ENCODE results near the gene MME.

Gene MME

GRCh38 chr3:155179966-155180757 is 100.0 kb downstream of the MME start:
- no peak overlapping the region for H3K9ac ChIP-seq (ENCODE audit: low read depth, low read length)
- H3K4me3 ChIP-seq (ENCODE audit: low read depth, low read length), result no peak overlapping the region
- no peaks in the 10 kb centered on the region for H3K27me3 ChIP-seq (ENCODE audit: control insufficient read depth, insufficient read depth, low read length)
- no peaks in the 10 kb centered on the region for H3K9me3 ChIP-seq (ENCODE audit: control insufficient read depth, insufficient read depth, low read length)
- no peaks in the 10 kb centered on the region for H3K4me1 ChIP-seq (ENCODE audit: control insufficient read depth, insufficient read depth, low read length)
- H3K36me3 ChIP-seq (ENCODE audit: control insufficient read depth, insufficient read depth, low read length), result no peaks in the 10 kb centered on the region

DNA sequence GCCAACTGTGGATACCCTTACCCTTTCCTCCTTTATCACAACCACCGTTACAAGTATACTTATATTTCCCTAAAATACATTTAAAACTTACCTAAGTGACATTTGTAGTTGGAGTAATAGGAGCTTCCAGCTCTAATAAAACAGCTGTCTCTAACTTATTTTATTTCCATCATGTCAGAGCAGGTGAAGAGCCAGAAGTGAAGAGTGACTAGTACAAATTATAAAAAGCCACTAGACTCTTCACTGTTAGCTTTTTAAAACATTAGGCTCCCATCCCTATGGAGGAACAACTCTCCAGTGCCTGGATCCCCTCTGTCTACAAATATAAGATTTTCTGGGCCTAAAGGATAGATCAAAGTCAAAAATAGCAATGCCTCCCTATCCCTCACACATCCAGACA is 102.3 kb downstream of the MME start:
- Histone ChIP-seq H3K4me3 (ENCODE audit: low read depth, low read length) (no peak overlapping the region), H3K4me1 (ENCODE audit: control insufficient read depth, insufficient read depth, low read length) (no peaks in the 10 kb centered on the region), H3K27me3 (ENCODE audit: control insufficient read depth, insufficient read depth, low read length) (no peaks in the 10 kb centered on the region), H3K9ac (ENCODE audit: low read depth, low read length) (no peak overlapping the region), H3K9me3 (ENCODE audit: control insufficient read depth, insufficient read depth, low read length) (no peaks in the 10 kb centered on the region), H3K36me3 (ENCODE audit: control insufficient read depth, insufficient read depth, low read length) (no peaks in the 10 kb centered on the region)

GRCh38 chr3:155184011-155184410 is 103.9 kb downstream of the MME start:
- Histone ChIP-seq H3K4me3 (ENCODE audit: low read depth, low read length) (no peak overlapping the region), H3K9ac (ENCODE audit: low read depth, low read length) (no peak overlapping the region), H3K9me3 (ENCODE audit: control insufficient read depth, insufficient read depth, low read length) (no peaks in the 10 kb centered on the region), H3K36me3 (ENCODE audit: control insufficient read depth, insufficient read depth, low read length) (no peaks in the 10 kb centered on the region), H3K27me3 (ENCODE audit: control insufficient read depth, insufficient read depth, low read length) (no peaks in the 10 kb centered on the region), H3K4me1 (ENCODE audit: control insufficient read depth, insufficient read depth, low read length) (no peaks in the 10 kb centered on the region)

GRCh38 chr3:155185631-155186071 is 105.5 kb downstream of the MME start:
- Histone ChIP-seq H3K27me3 (ENCODE audit: control insufficient read depth, insufficient read depth, low read length) (no peaks in the 10 kb centered on the region), H3K9ac (ENCODE audit: low read depth, low read length) (no peak overlapping the region), H3K4me3 (ENCODE audit: low read depth, low read length) (no peak overlapping the region), H3K4me1 (ENCODE audit: control insufficient read depth, insufficient read depth, low read length) (no peaks in the 10 kb centered on the region), H3K9me3 (ENCODE audit: control insufficient read depth, insufficient read depth, low read length) (no peaks in the 10 kb centered on the region), H3K36me3 (ENCODE audit: control insufficient read depth, insufficient read depth, low read length) (no peaks in the 10 kb centered on the region)

- Histone ChIP-seq H3K9ac (ENCODE audit: low read depth, low read length) (no peak overlapping the region), H3K27me3 (ENCODE audit: control insufficient read depth, insufficient read depth, low read length) (no peaks in the 10 kb centered on the region), H3K36me3 (ENCODE audit: control insufficient read depth, insufficient read depth, low read length) (no peaks in the 10 kb centered on the region), H3K4me3 (ENCODE audit: low read depth, low read length) (no peak overlapping the region), H3K4me1 (ENCODE audit: control insufficient read depth, insufficient read depth, low read length) (no peaks in the 10 kb centered on the region), H3K9me3 (ENCODE audit: control insufficient read depth, insufficient read depth, low read length) (no peaks in the 10 kb centered on the region)
These were observed 107.9 kb downstream of the MME start for GRCh38 chr3:155188031-155188430.

DNA sequence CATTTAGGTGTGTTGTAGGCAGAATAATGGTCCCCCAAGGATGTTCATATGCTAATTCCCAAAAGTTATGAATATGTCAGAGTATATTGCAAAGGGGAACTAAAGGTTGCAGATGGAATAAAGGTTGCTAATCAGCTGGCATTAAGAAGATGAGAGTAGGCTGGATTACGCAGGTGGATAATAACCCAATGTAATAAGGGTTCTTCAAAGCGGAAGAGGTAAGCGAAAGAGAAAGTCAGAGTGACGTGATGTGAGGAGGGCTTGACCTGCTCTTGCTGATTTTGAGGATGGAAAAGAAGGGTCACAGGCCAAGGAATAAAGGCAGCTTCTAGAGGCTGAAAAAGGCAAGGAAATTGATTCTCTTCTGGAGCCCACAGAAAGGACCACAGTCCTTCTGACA is 109.4 kb downstream of the MME start:
- no peaks in the 10 kb centered on the region for H3K27me3 ChIP-seq (ENCODE audit: control insufficient read depth, insufficient read depth, low read length)
- H3K9me3 ChIP-seq (ENCODE audit: control insufficient read depth, insufficient read depth, low read length), result no peaks in the 10 kb centered on the region
- H3K36me3 ChIP-seq (ENCODE audit: control insufficient read depth, insufficient read depth, low read length), result no peaks in the 10 kb centered on the region
- H3K4me3 ChIP-seq (ENCODE audit: low read depth, low read length), result no peak overlapping the region
- no peak overlapping the region for H3K9ac ChIP-seq (ENCODE audit: low read depth, low read length)
- no peaks in the 10 kb centered on the region for H3K4me1 ChIP-seq (ENCODE audit: control insufficient read depth, insufficient read depth, low read length)

DNA sequence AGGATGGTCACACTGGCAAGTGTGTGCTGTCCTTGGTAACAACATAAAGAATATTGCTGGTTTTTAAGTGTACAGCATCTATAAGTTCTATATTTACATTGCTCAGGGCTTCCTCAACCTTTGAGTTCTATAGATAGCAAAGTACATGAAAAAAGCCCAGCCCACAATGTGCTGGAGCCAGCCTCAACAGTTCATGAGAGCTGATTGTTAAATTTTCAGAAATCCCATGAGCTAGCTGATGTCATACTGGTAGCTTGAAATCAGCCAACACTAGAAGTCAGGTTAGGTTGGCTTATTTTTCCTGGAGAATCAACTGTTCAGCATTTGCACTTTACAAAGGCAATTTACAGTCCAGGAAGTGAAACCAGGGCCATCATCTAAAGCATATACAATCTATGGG is 110.6 kb downstream of the MME start:
- Histone ChIP-seq H3K4me1 (ENCODE audit: control insufficient read depth, insufficient read depth, low read length) (no peaks in the 10 kb centered on the region), H3K36me3 (ENCODE audit: control insufficient read depth, insufficient read depth, low read length) (no peaks in the 10 kb centered on the region), H3K9ac (ENCODE audit: low read depth, low read length) (no peak overlapping the region), H3K27me3 (ENCODE audit: control insufficient read depth, insufficient read depth, low read length) (no peaks in the 10 kb centered on the region), H3K9me3 (ENCODE audit: control insufficient read depth, insufficient read depth, low read length) (no peaks in the 10 kb centered on the region), H3K4me3 (ENCODE audit: low read depth, low read length) (no peak overlapping the region)

DNA sequence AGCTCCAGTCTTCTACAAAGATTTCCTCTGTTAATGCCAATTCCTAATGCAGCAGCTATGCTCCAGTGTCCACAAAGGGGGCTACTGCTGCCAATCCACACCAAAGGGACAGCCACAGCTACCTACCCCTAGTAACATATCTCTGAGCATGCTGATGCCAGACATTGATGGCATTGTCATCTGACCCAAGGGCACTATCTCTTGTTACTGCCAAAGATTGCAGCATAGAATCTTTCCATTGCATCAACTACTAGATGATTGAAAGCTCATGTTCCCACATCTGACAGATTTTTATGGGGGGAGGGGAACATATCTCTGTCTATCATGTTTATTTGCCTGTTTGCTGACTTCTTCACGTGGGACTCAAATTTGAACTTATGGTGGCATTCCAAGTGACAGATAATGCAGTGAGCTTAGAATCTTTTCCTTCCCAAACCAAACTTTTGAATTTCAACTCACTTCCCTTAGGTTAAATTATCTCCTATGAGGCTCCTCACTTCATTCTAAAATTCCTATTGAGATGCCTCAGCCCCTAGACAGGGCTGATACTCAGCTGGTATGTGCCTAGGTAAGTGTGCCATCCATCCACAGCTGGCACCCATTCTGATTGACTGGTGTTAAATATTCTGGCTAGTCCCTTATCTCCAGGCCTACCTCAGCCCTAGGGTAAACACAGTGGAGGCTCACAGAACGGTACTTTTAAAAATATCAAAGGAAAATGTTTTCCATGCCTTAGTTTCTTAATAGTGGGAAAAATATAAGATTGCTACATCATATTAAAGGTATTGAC is 113.0 kb downstream of the MME start:
- Histone ChIP-seq H3K9me3 (ENCODE audit: control insufficient read depth, insufficient read depth, low read length) (no peaks in the 10 kb centered on the region), H3K9ac (ENCODE audit: low read depth, low read length) (no peak overlapping the region), H3K4me3 (ENCODE audit: low read depth, low read length) (no peak overlapping the region), H3K36me3 (ENCODE audit: control insufficient read depth, insufficient read depth, low read length) (no peaks in the 10 kb centered on the region), H3K27me3 (ENCODE audit: control insufficient read depth, insufficient read depth, low read length) (no peaks in the 10 kb centered on the region), H3K4me1 (ENCODE audit: control insufficient read depth, insufficient read depth, low read length) (no peaks in the 10 kb centered on the region)

GRCh38 chr3:155193868-155194267 is 113.7 kb downstream of the MME start:
- Histone ChIP-seq H3K27me3 (ENCODE audit: control insufficient read depth, insufficient read depth, low read length) (no peaks in the 10 kb centered on the region), H3K9me3 (ENCODE audit: control insufficient read depth, insufficient read depth, low read length) (no peaks in the 10 kb centered on the region), H3K9ac (ENCODE audit: low read depth, low read length) (no peak overlapping the region), H3K4me3 (ENCODE audit: low read depth, low read length) (no peak overlapping the region), H3K4me1 (ENCODE audit: control insufficient read depth, insufficient read depth, low read length) (no peaks in the 10 kb centered on the region), H3K36me3 (ENCODE audit: control insufficient read depth, insufficient read depth, low read length) (no peaks in the 10 kb centered on the region)

- Histone ChIP-seq H3K4me1 (ENCODE audit: control insufficient read depth, insufficient read depth, low read length) (no peaks in the 10 kb centered on the region), H3K4me3 (ENCODE audit: low read depth, low read length) (no peak overlapping the region), H3K27me3 (ENCODE audit: control insufficient read depth, insufficient read depth, low read length) (no peaks in the 10 kb centered on the region), H3K36me3 (ENCODE audit: control insufficient read depth, insufficient read depth, low read length) (no peaks in the 10 kb centered on the region), H3K9ac (ENCODE audit: low read depth, low read length) (no peak overlapping the region), H3K9me3 (ENCODE audit: control insufficient read depth, insufficient read depth, low read length) (no peaks in the 10 kb centered on the region)
These were observed 115.1 kb downstream of the MME start for GRCh38 chr3:155194973-155195957.

Measured in iPS-15b (cell line).